Left lung (tissue), 10 donors: ENCODE results near the gene INTU. TPM values are rescaled to one million over a fixed set of nuclear protein-coding genes. Genes with fewer than 3 reads are reported as not detected.

Experiments used
- ATAC-seq: fragments of 200-7000 bp; cut with Tn5 transposase; one replicate; pipeline ENCODE4 v1.9.1; 2020; ENCODE audit warnings: moderate library complexity
- DNase-seq, 4 donors: peaks; one replicate each; pipeline ENCODE4 v3.0.0-alpha.2; 2013 to 2020
- H3K27ac ChIP-seq, 2 donors: fragments of 200-600 bp; sonication (generic) in 1 of 2; one replicate each; pipeline versions ENCODE4 v1.5.0 to v1.8.0; 2020 to 2021
- H3K27me3 ChIP-seq, 2 donors: fragments of 200-600 bp; sonication (generic) in 1 of 2; one replicate each; pipeline versions ENCODE4 v1.5.0 to v1.8.0; 2020 to 2021
- H3K36me3 ChIP-seq, 2 donors: fragments of 200-600 bp; sonication (generic) in 1 of 2; one replicate each; pipeline versions ENCODE4 v1.5.0 to v1.8.0; 2020 to 2021
- H3K4me1 ChIP-seq, 2 donors: fragments of 200-600 bp; one replicate each; pipeline ENCODE4 v1.8.0; 2021
- H3K4me3 ChIP-seq, 2 donors: fragments of 200-600 bp; sonication (generic) in 1 of 2; one replicate each; pipeline versions ENCODE4 v1.5.0 to v1.8.0; 2020 to 2021; ENCODE audit warnings: mild to moderate bottlenecking in 1 of 2
- H3K9me3 ChIP-seq, 2 donors: fragments of 200-600 bp; sonication (generic) in 1 of 2; one replicate each; pipeline versions ENCODE4 v1.5.0 to v1.8.0; 2020 to 2021
- CTCF ChIP-seq, 2 donors: fragments of 200-600 bp; sonication (generic) in 1 of 2; IDR thresholded peaks; one replicate each; pipeline versions ENCODE4 v1.5.0 to v1.8.0; 2021; ENCODE audit warnings: antibody characterized with exemption in 2 of 2
- intact Hi-C, 2 donors: fragments of 100-400 bp; cut with DNase I; formaldehyde crosslinking; loops; one replicate each; pipeline versions ENCODE4 v1.11.2 to v1.14.2; 2022
- polyA plus RNA-seq, 6 donors: library from polyadenylated mRNA; unstranded; fragments of 120-200 nt; gene quantifications; one replicate each; pipeline ENCODE4 v1.2.1, GENCODE V29; 2013; ENCODE audit not compliant: insufficient read length in 6 of 6
- total RNA-seq, 2 donors: library from RNA; stranded (reverse); fragmentation: NEBNext Ultra II Directional; extraction: Animal tissue kit (Norgen Biotek cat#: 25700); gene quantifications; one replicate each; pipeline ENCODE4 v1.2.1, GENCODE V29; 2021
- donor health status: DM: no; HTN: yes; CAD: no.
- donor health status: DM: no; HTN: no; CAD: no.

Gene INTU
- total and polyA plus RNA-seq, 8 donors, result 8.8 to 48.2 (median 31.1) TPM

- DNase-seq, result no peak
- Histone ChIP-seq H3K4me1 (no peaks in the 10 kb centered on the region), H3K9me3 (no peaks in the 10 kb centered on the region), H3K27ac (no peak overlapping the region), H3K36me3 (no peaks in the 10 kb centered on the region), H3K27me3 (no peaks in the 10 kb centered on the region), H3K4me3 (no peak overlapping the region)
- intact Hi-C loops, result no loop called here
- TF ChIP-seq CTCF (IDR thresholded peaks at IDR 0.05), result no peak
- no peak for ATAC-seq
Observed at GRCh38 chr4:127660284-127660885, 27.6 kb downstream of the INTU start.

DNA sequence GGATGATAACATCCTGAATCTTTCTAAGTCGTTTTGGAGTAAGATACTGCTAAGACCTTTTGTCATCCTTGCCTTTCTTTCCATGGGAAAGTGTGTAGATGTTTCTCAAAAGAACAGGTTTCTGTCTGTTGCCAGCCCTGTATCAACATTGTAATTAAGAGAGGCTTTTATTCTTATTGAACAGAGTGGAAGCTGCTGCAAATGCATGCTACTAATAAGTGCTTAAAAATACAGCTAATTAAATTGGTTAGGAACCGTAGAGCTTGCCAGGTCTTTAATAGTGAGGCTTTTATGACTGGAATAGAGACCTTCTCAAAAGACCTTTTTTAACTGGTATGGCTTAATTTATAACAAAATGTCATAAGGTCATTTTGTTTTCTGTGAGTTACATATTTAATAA, 34.4 kb downstream of the INTU start:
- no peak for TF ChIP-seq CTCF (IDR thresholded peaks at IDR 0.05)
- intact Hi-C loops, result no loop called here
- no peak for ATAC-seq

DNA sequence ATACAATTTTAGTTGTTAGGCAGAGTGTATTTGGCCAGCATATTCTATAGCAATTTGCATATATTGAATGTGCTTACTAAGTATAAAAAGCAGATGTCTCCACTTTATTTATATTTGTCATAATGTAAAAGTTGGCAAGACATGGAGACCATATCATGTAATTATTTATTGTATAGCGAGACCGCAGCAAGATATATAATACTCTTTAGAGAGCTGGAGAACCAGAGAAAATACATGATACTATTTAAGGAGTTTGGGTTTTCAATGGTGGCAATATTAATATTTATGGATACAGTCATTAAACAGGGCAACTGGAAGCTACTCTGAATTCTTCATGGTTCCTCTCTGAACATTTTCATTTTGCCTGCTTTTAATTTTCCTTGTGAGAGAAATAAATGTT, 35.0 kb downstream of the INTU start:
- DNase-seq (no peak), ATAC-seq (no peak)
- Histone ChIP-seq H3K36me3 (no peaks in the 10 kb centered on the region), H3K4me1 (no peaks in the 10 kb centered on the region), H3K27me3 (no peaks in the 10 kb centered on the region), H3K9me3 (no peaks in the 10 kb centered on the region), H3K4me3 (no peak overlapping the region), H3K27ac (no peak overlapping the region)
- intact Hi-C loops, result no loop called here
- no peak for TF ChIP-seq CTCF (IDR thresholded peaks at IDR 0.05)

More for the DNA sequence above, 34.4 kb downstream of the INTU start:
- Histone ChIP-seq H3K4me1 (no peaks in the 10 kb centered on the region), H3K4me3 (no peak overlapping the region), H3K36me3 (no peaks in the 10 kb centered on the region), H3K27me3 (no peaks in the 10 kb centered on the region), H3K9me3 (no peaks in the 10 kb centered on the region), H3K27ac (no peak overlapping the region)
- DNase-seq, result no peak

DNA sequence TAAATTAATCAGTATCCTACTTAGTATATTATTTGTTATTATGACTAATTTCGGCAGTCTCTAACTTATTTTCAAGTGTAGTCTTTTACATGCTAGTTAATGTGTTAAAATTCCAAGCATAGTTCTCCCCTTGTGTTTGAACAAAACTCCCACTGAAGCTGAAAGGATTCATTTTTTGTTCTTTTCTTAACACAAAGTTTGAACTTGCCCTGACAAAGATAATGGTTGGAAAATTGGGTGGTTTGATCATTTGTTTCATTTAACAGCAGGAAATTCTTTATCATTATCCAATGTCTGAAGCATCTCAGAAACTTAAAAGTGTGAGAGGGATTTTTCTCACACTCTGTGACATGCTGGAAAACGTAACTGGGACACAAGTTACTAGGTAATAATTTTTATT, 36.0 kb downstream of the INTU start:
- intact Hi-C loops, result no loop called here
- Histone ChIP-seq H3K27me3 (no peaks in the 10 kb centered on the region), H3K4me1 (no peaks in the 10 kb centered on the region), H3K27ac (no peak overlapping the region), H3K36me3 (no peaks in the 10 kb centered on the region), H3K4me3 (no peak overlapping the region), H3K9me3 (no peaks in the 10 kb centered on the region)
- ATAC-seq (no peak), DNase-seq (no peak)
- no peak for TF ChIP-seq CTCF (IDR thresholded peaks at IDR 0.05)

DNA sequence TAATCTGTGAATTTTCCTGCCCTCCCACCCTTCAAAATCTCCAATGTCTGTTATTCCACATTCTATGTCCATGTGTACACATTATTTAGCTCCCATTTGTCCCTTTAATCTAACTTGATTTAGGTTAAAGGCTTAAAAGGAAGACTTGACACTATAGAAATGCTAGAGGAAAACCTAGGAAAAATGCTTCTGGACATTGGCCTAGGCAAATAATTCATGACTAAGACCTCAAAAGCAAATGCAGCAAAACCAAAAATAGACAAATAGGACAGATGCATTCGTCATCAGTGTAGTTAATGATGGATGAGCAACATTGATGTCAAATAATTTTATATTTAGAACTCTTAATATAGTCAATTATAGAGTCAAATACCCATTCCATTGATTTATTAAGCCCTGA, 36.9 kb downstream of the INTU start:
- Histone ChIP-seq H3K36me3 (no peaks in the 10 kb centered on the region), H3K4me3 (no peak overlapping the region), H3K27ac (no peak overlapping the region), H3K27me3 (no peaks in the 10 kb centered on the region), H3K4me1 (no peaks in the 10 kb centered on the region), H3K9me3 (no peaks in the 10 kb centered on the region)
- TF ChIP-seq CTCF (IDR thresholded peaks at IDR 0.05), result no peak
- DNase-seq (no peak), ATAC-seq (no peak)
- intact Hi-C loops, result no loop called here
